CD14-positive monocyte (primary cell): ENCODE data around the gene ZEB2. TPM values are rescaled to one million over a fixed set of nuclear protein-coding genes. Genes with fewer than 3 reads are reported as not detected.
A peak's percentile ranks its signal among the peaks of the same experiment; 100 is the strongest.

Experiments used
- DNase-seq, 3 donors: peaks; one replicate each; pipeline ENCODE4 v3.0.0-alpha.2; 2011 to 2022
- H2AFZ ChIP-seq: 2 replicates; pipeline ENCODE4 v1.6.0; 2012; ENCODE audit warnings: mild to moderate bottlenecking, low read depth, low read length, inconsistent platforms; ENCODE audit not compliant: insufficient read depth, poor library complexity, severe bottlenecking
- H3K27ac ChIP-seq, 2 donors: 1 replicate in 1 of 2; 2 replicates in 1 of 2; pipeline ENCODE4 v1.5.1; 2012 to 2013; ENCODE audit warnings: low read length in 2 of 2, control low read depth in 1 of 2, inconsistent platforms in 1 of 2, low read depth in 1 of 2, mild to moderate bottlenecking in 1 of 2
- H3K27me3 ChIP-seq, 2 donors: one replicate each; pipeline versions ENCODE4 v1.6.0 to v1.6.1; 2011 to 2013; ENCODE audit warnings: low read length in 2 of 2; ENCODE audit not compliant: control insufficient read depth in 2 of 2, insufficient read depth in 2 of 2
- H3K36me3 ChIP-seq, 2 donors: replicated peaks in 1 of 2; 1 replicate in 1 of 2; 2 replicates in 1 of 2; pipeline versions ENCODE4 v1.5.1 to v1.6.1; 2012 to 2013; ENCODE audit warnings: low read length in 2 of 2, control low read depth in 1 of 2, inconsistent platforms in 1 of 2, mild to moderate bottlenecking in 1 of 2; ENCODE audit not compliant: insufficient read depth in 2 of 2, control insufficient read depth in 1 of 2
- H3K4me1 ChIP-seq, 2 donors: 1 replicate in 1 of 2; 2 replicates in 1 of 2; pipeline versions ENCODE4 v1.5.1 to v1.6.1; 2012 to 2013; ENCODE audit warnings: low read length in 2 of 2, control low read depth in 1 of 2, inconsistent platforms in 1 of 2, mild to moderate bottlenecking in 1 of 2, moderate library complexity in 1 of 2; ENCODE audit not compliant: insufficient read depth in 2 of 2, control insufficient read depth in 1 of 2
- H3K4me2 ChIP-seq: replicated peaks from 2 replicates; pipeline ENCODE3; 2012; ENCODE audit warnings: low read length, moderate library complexity, mild to moderate bottlenecking; ENCODE audit not compliant: poor library complexity, severe bottlenecking; ENCODE audit errors: extremely low read depth
- H3K4me3 ChIP-seq, 3 experiments: fragments of 200-600 bp in 1 of 3; sonication (generic) in 1 of 3; replicated peaks in 1 of 3; 1 replicate in 2 of 3; 2 replicates in 1 of 3; pipeline ENCODE4 v1.5.1; 2011 to 2013; ENCODE audit warnings: low read length in 3 of 3, mild to moderate bottlenecking in 3 of 3, control low read depth in 2 of 3, low read depth in 2 of 3, inconsistent platforms in 1 of 3, moderate library complexity in 1 of 3
- H3K79me2 ChIP-seq: 2 replicates; pipeline ENCODE4 v1.6.0; 2012; ENCODE audit warnings: mild to moderate bottlenecking, control low read depth, inconsistent platforms, low read length, moderate library complexity; ENCODE audit not compliant: insufficient read depth
- H3K9ac ChIP-seq: 2 replicates; pipeline ENCODE4 v1.6.0; 2017; ENCODE audit warnings: low read length, mild to moderate bottlenecking; ENCODE audit not compliant: insufficient read depth, poor library complexity, severe bottlenecking
- H3K9me3 ChIP-seq, 2 donors: replicated peaks in 1 of 2; 1 replicate in 1 of 2; 2 replicates in 1 of 2; pipeline versions ENCODE4 v1.5.1 to v1.6.1; 2012 to 2013; ENCODE audit warnings: low read length in 2 of 2, control low read depth in 1 of 2; ENCODE audit not compliant: control insufficient read depth in 1 of 2, insufficient read depth in 1 of 2
- H4K20me1 ChIP-seq: 2 replicates; pipeline ENCODE4 v1.6.0; 2012; ENCODE audit warnings: mild to moderate bottlenecking, low read length, control low read depth, moderate library complexity; ENCODE audit not compliant: insufficient read depth
- H3K27ac Mint-ChIP-seq, 7 donors: one replicate each; pipeline ENCODE4 v1.8.0; 2020; ENCODE audit warnings: mild to moderate bottlenecking in 7 of 7, mixed read lengths in 7 of 7, moderate library complexity in 6 of 7, inconsistent platforms in 2 of 7
- H3K27me3 Mint-ChIP-seq, 3 donors: one replicate each; pipeline ENCODE4 v1.8.0; 2021 to 2022; ENCODE audit warnings: low read depth in 3 of 3, mild to moderate bottlenecking in 3 of 3, mixed read lengths in 3 of 3, moderate library complexity in 3 of 3, inconsistent platforms in 1 of 3
- H3K36me3 Mint-ChIP-seq, 2 donors: one replicate each; pipeline ENCODE4 v1.8.0; 2020; ENCODE audit warnings: mixed read lengths in 2 of 2, inconsistent platforms in 1 of 2, mild to moderate bottlenecking in 1 of 2
- H3K4me1 Mint-ChIP-seq: one replicate; pipeline ENCODE4 v1.8.0; 2020; ENCODE audit warnings: mild to moderate bottlenecking, mixed read lengths
- H3K4me3 Mint-ChIP-seq, 2 donors: one replicate each; pipeline ENCODE4 v1.8.0; 2020; ENCODE audit warnings: mild to moderate bottlenecking in 2 of 2, mixed read lengths in 2 of 2, moderate library complexity in 1 of 2
- H3K9me3 Mint-ChIP-seq, 7 donors: one replicate each; pipeline ENCODE4 v1.8.0; 2020 to 2022; ENCODE audit warnings: mixed read lengths in 7 of 7, mild to moderate bottlenecking in 6 of 7, moderate library complexity in 6 of 7, inconsistent platforms in 2 of 7
- CTCF ChIP-seq: fragments of 200-600 bp; IDR thresholded peaks from one replicate; pipeline ENCODE4 v1.8.0; 2022; ENCODE audit warnings: antibody characterized with exemption, mild to moderate bottlenecking
- WGBS: methylation state at CpG from one replicate; pipeline ENCODE4 v1.1.5; 2013; ENCODE audit warnings: missing lambda C conversion rate; ENCODE audit not compliant: insufficient coverage; 5-methylcytosine and 5-hydroxymethylcytosine counted together
- intact Hi-C, 2 donors: fragments of 100-400 bp; cut with micrococcal nuclease; formaldehyde crosslinking; loops; one replicate each; pipeline versions ENCODE4 v1.15.0 to v1.15.1; 2023
- polyA plus RNA-seq, 3 donors: library from polyadenylated mRNA; depleted of rRNA in 1 of 3; unstranded in 2 of 3; stranded (reverse) in 1 of 3; fragments of 300-500 nt in 2 of 3; fragments of >200 nt in 1 of 3; fragmentation: Illumina TruSeq in 2 of 3; gene quantifications; 1 replicate in 2 of 3; 2 replicates in 1 of 3; pipeline ENCODE4 v1.2.3, GENCODE V29; 2012 to 2021

ZEB2 gene
- polyA plus RNA-seq, 3 donors = 76.8 to 325 (median 93.8) TPM

GRCh38 chr2:144374163-144374661 is 145.7 kb downstream of the ZEB2 start:
- no peaks in the 10 kb centered on the region for H3K79me2 ChIP-seq
- intact Hi-C loops = no loop called here
- Mint-ChIP-seq H3K4me1 (peaks cover 61% of the 10 kb centered on the region), H3K9me3 (no peaks in the 10 kb centered on the region), H3K27ac (peak overlapping the region in 1 of 7 donors; percentile 48), H3K4me3 (no peak overlapping the region), H3K36me3 (no peaks in the 10 kb centered on the region), H3K27me3 (peaks cover 0 to 2% (median 0%) of the 10 kb centered on the region in 3 donors)
- H3K9ac ChIP-seq = no peak overlapping the region
- no peaks in the 10 kb centered on the region for H3K27me3 ChIP-seq
- peak overlapping the region; percentile 17 for H3K4me2 ChIP-seq
- TF ChIP-seq CTCF = no peak
- WGBS = 0% methylated on average over 3 of the region's 6 CpGs
- H2AFZ ChIP-seq = no peak overlapping the region
- no peaks in the 10 kb centered on the region for H4K20me1 ChIP-seq
- no peaks in the 10 kb centered on the region for H3K36me3 ChIP-seq
- no peak overlapping the region for H3K27ac ChIP-seq
- DNase-seq = peak in 2 of 3 donors; percentile 62 to 63
- H3K4me1 ChIP-seq = peaks cover 44 to 58% of the 10 kb centered on the region in 2 donors
- no peaks in the 10 kb centered on the region for H3K9me3 ChIP-seq
- no peak overlapping the region for H3K4me3 ChIP-seq

GRCh38 chr2:144372410-144373080 is 147.4 kb downstream of the ZEB2 start:
- Mint-ChIP-seq H3K36me3 (no peaks in the 10 kb centered on the region), H3K27ac (peak overlapping the region in 4 of 7 donors; percentile 20 to 83 (median 60)), H3K4me3 (peak overlapping the region; percentile 6 to 76), H3K27me3 (peaks cover 0 to 2% (median 0%) of the 10 kb centered on the region in 3 donors), H3K4me1 (peaks cover 46% of the 10 kb centered on the region), H3K9me3 (no peaks in the 10 kb centered on the region)
- TF ChIP-seq CTCF = no peak
- Histone ChIP-seq H3K36me3 (no peaks in the 10 kb centered on the region), H3K4me1 (peaks cover 35 to 48% of the 10 kb centered on the region in 2 donors), H3K9ac (no peak overlapping the region), H3K79me2 (no peaks in the 10 kb centered on the region), H3K27me3 (no peaks in the 10 kb centered on the region), H2AFZ (no peak overlapping the region), H3K4me3 (peak overlapping the region in 1 of 3 experiments; percentile 37), H3K27ac (no peak overlapping the region), H4K20me1 (no peaks in the 10 kb centered on the region), H3K4me2 (peak overlapping the region; percentile 33), H3K9me3 (no peaks in the 10 kb centered on the region)
- DNase-seq = peak in 2 of 3 donors; percentile 31 to 51
- intact Hi-C loops = no loop called here
- 3% methylated on average over 7 of the region's 10 CpGs for WGBS
